Sciatic nerve (tissue), 2 donors: ENCODE measurements around the gene GADD45A. TPM values are rescaled to one million over a fixed set of nuclear protein-coding genes. Genes with fewer than 3 reads are reported as not detected.
"Not testable (repeated sequence)": the region's sequence is repeated elsewhere in the genome, so short reads cannot be mapped to it uniquely, and the experiment has no call there.

ENCODE experiments used
- ATAC-seq: fragments of 200-7000 bp; cut with Tn5 transposase; one replicate; pipeline ENCODE4 v1.9.1; 2020; ENCODE audit warnings: mild to moderate bottlenecking, moderate library complexity
- DNase-seq: peaks from one replicate; pipeline ENCODE4 v3.0.0-alpha.2; 2020; ENCODE audit warnings: low spot score
- intact Hi-C: fragments of 100-400 bp; cut with DNase I; formaldehyde crosslinking; loops from one replicate; pipeline ENCODE4 v1.14.2; 2022
- total RNA-seq: library from RNA; stranded (reverse); fragmentation: NEBNext Ultra II Directional; extraction: Animal tissue kit (Norgen Biotek cat#: 25700); gene quantifications from one replicate; pipeline ENCODE4 v1.2.1, GENCODE V29; 2021
- donor health status: DM: no; HTN: no; CAD: no.
- donor health status: DM: no; HTN: no; CAD: no.

Gene GADD45A
- total RNA-seq, 1 donor from 2014 or later: 34.6 TPM

GRCh38 chr1:67711158-67711854 is 26.3 kb downstream of the GADD45A start:
- intact Hi-C loops: no loop called here
- no peak for ATAC-seq
- no peak for DNase-seq

DNA sequence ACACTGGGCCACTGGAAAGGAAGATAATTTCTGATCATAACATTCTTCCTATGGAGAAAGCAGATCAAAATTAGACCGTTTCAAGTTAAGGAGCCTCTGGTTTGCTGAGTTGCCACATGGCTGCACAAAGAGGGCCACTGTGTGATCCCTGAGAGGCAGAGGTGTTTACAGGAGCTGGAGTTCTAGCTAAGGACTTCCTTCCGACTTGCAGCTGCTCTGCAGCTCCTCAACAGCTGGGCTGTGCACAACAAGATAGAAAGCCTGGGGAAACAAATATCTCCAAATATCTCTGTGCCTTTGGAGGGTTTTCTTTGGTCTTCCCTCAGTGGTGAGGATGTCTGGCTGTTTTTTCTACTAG is 26.8 kb downstream of the GADD45A start:
- DNase-seq (no peak), ATAC-seq (peak; percentile 74)
- intact Hi-C loops: no loop called here

DNA sequence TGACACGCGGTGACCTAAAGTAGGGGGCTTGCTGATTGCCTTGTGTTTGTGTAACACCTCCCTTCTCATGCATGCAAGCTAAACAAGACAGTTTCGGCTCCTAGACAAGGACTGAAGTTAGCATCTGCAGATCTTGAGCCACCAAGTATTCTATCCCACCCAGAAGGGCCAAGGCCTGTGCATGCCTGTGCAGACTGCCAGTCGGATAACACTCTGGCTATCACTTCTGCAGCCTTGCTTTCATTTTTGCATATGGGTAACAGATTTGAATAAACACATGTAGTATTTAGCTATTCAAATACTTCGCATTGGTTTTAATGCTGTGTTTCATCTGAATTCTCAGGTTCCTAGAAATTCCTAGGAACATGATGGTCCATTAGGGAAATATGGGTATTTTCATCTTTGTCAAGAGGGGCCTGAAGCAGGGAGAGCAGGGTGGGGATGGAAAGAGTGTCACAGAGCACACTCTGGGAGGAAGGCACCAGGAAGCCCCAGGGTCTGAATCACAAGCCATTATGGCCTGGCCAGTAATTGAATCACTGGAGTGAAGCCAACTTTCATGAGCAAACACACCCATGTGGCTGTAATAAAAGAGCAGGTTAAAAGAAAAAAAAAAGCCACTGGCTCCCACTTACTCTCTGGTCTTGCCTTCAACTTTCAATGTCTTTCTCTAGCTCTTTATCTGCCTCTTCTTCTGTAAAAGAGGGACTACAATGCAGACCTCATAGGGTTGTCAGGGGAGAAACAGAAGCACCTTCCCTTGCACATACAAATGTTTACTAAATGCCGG is 28.3 kb downstream of the GADD45A start:
- DNase-seq (no peak), ATAC-seq (peak; percentile 40)
- intact Hi-C loops: no loop called here

DNA sequence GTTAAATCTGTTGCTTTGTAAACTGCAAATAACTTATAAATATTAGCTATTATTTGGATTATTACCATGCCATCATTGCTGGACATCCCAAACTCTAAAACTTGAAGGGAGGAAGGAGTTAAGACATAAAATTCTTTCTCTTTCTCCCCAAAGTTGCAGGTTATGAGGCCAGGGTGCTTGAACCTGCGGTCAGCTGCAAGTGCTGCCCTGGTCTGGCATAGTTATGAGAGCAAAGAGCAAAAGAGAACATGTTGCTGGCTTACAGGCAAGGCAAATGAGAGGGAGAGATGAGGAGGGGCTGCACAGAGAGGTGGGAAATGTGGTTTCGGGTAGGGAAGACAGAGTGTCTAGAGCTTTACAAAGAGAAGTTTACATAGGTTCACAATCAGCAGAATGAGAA is 30.8 kb downstream of the GADD45A start:
- ATAC-seq (no peak), DNase-seq (no peak)
- intact Hi-C loops: no loop called here

DNA sequence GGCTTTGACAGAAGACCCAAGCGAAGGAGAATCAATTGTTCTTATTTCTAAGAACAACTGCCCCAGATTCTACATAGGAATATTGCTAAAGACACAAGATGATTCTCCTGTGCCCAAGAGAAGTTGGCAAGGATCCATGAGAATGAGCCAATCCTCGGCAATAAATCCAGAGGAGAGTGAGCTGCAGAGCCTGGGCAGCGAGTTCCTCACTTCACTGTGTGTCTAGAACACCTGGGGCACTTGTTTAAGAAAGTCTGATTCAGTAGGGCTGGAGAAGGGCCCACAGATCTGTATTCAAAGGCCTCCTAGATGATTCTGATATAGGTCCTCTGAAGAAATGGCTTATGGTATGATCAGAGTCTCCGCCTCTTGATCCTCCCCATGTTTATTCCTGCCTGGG is 31.8 kb downstream of the GADD45A start:
- DNase-seq (no peak), ATAC-seq (no peak)
- intact Hi-C loops: no loop called here

DNA sequence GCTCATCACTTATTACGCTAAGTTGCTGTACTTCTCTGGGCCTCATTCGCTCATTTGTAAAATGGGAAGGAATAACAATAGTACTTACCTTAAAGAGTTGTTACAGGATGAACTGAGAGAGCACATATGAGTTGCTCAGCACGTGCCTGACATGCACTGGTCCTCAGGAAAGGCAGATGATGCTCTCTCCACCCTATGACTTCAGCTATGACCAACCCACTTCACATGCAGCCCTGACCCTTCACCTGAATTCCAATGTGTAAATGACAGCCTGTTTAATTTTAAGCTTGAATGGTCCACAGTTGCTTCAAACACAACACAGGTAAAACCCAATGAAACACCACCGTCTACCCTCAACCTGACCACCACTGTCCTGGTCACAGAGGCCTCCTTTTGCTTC is 32.9 kb downstream of the GADD45A start:
- DNase-seq (no peak), ATAC-seq (no peak)
- intact Hi-C loops: no loop called here

DNA sequence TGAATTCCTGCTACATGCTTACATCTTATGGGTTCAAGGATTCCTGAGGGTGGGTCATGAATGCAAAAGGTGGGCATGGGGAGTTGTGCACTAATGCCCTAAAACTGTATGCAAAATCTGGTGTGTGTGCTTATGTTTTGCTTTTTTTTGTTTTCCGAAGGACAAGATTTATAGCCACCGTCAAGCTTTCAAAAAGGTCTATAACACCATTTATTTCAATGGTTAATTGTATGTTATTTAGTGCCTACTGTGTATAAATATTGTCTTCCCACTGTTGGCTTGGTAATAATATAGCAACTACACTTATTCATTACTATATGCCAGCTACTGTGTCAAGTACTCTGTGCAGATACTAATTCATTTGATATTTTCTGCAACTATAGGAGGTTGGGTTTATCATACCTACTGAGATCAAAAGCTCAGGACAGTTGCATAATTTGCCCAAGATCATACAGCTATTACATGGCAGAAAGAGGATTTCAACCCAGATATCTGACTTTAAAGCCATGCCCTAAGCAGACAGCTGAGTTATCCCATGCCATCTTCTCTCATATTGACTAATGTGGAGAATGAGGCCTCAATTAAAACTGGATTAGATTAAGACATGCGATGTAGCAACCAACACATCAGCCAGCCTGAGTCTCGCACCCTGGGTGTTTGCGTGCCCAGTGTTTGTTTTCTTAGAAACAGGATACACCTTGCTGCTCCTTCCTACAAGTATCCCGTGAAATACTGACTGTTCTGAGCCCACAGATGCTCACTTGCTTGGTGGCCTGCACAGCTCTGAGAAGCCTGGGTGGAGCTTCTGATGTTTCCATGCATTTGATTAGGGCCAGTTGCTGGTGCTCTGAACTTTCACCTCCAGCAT is 34.6 kb downstream of the GADD45A start:
- intact Hi-C loops: no loop called here
- no peak for DNase-seq

GRCh38 chr1:67721112-67721511 is 36.1 kb downstream of the GADD45A start:
- DNase-seq: no peak
- ATAC-seq: no peak
- intact Hi-C loops: no loop called here

More for the DNA sequence above, 34.6 kb downstream of the GADD45A start:
- no peak for ATAC-seq

- DNase-seq (no peak), ATAC-seq (no peak)
- intact Hi-C loops: no loop called here
These were observed 36.8 kb downstream of the GADD45A start for GRCh38 chr1:67721650-67722291.

- intact Hi-C loops: no loop called here
These were observed 37.4 kb downstream of the GADD45A start for GRCh38 chr1:67722292-67722944.

DNA sequence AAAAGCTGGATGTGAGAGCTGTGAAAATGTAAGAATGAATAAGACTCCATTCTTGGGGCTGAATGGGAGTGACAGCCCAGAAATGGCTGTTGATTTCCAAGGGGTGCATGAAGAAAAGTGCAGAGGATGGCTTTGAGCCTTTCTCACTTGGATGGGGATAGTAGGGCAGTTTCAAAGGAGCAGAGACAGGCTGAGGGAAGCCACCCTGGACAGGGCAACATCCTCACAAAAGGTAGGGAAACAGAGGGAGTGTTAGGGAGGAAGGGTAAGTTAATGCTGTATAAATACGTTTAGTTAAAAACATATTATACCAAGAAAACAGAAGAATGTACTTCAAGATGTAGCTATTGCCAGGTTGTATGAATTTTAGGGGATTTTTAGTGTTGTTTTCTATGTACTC is 38.1 kb downstream of the GADD45A start:
- peak; percentile 6 for ATAC-seq
- intact Hi-C loops: no loop called here
- DNase-seq: no peak

More at GRCh38 chr1:67722292-67722944, 37.4 kb downstream of the GADD45A start:
- DNase-seq (no peak), ATAC-seq (peak; percentile 72)

DNA sequence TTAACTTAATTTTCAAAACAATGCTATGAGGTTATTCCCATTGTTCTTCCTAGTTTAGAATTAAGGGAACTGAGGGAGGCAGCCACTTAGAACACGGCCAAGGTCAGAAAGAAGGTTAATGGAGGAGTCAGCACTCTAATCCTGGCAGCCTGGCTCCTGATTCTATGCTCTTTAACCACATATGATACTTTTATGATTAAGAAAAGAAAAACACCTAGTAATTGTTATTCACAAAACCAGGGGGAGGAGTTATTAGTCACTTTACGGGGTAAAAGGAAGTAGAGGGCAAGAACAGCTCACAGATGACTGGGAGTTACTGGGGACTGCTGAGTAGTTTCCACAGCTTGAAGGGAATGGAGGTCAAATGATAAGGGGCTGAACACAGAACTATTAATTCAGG is 38.6 kb downstream of the GADD45A start:
- ATAC-seq (no peak), DNase-seq (no peak)
- intact Hi-C loops: no loop called here

GRCh38 chr1:67724928-67725560 is 40.0 kb downstream of the GADD45A start:
- intact Hi-C loops: no loop called here
- ATAC-seq (peak; percentile 87), DNase-seq (peak; percentile 78)

DNA sequence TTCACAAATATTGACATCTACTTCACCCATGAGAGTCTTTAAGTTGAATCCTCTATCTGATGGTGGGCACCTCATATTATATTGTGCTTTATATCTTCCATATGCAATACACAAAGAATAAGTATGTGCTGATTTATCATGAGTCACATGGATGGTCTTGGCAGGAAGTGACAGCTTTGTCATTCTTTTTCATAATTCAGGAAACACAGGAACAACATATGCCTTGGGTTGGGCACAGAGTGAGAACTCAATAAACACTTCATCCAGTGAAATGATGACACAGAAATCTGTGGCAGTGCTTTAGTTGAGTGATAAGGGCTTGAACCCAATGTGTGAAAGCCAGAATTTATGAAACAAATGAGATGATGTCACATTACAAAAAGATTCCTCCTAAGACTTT is 41.2 kb downstream of the GADD45A start:
- no peak for DNase-seq
- ATAC-seq: no peak
- intact Hi-C loops: no loop called here

GRCh38 chr1:67729872-67730271 is 44.9 kb downstream of the GADD45A start:
- ATAC-seq: no peak
- intact Hi-C loops: loop anchor here (10.0 kb wide), 1 partner anchor 1205 kb away; no protein-coding TSS in a partner anchor
- DNase-seq: no peak

GRCh38 chr1:67730312-67730711 is 45.3 kb downstream of the GADD45A start:
- not testable (repeated sequence) for ATAC-seq, DNase-seq
- intact Hi-C loops: loop anchor here (10.0 kb wide), 1 partner anchor 1206 kb away; no protein-coding TSS in a partner anchor

- ATAC-seq (no peak), DNase-seq (no peak)
- intact Hi-C loops: loop anchor here (10.0 kb wide), 1 partner anchor 1207 kb away; no protein-coding TSS in a partner anchor
These were observed 46.3 kb downstream of the GADD45A start for GRCh38 chr1:67731322-67731721.

- no peak for DNase-seq
- intact Hi-C loops: loop anchor here (10.0 kb wide), 1 partner anchor 1208 kb away; no protein-coding TSS in a partner anchor
- peak; percentile 38 for ATAC-seq
These were observed 47.8 kb downstream of the GADD45A start for GRCh38 chr1:67732750-67733151.
